HCEC 1CT (cell line): ENCODE data around the gene RPL13.
"Not testable (repeated sequence)": the region's sequence is repeated elsewhere in the genome, so short reads cannot be mapped to it uniquely, and the experiment has no call there.

ENCODE experiments used
- DNase-seq: peaks from one replicate; pipeline ENCODE4 v3.0.0-alpha.2; 2017

The RPL13 gene

GRCh38 chr16:89579351-89579750 lies 18.9 kb downstream of the RPL13 start:
- DNase-seq = no peak

- DNase-seq = peak; percentile 98
These were observed 20.7 kb downstream of the RPL13 start for GRCh38 chr16:89581045-89581695.

GRCh38 chr16:89581861-89582563 lies 21.5 kb downstream of the RPL13 start:
- DNase-seq = peak; percentile 81

DNA sequence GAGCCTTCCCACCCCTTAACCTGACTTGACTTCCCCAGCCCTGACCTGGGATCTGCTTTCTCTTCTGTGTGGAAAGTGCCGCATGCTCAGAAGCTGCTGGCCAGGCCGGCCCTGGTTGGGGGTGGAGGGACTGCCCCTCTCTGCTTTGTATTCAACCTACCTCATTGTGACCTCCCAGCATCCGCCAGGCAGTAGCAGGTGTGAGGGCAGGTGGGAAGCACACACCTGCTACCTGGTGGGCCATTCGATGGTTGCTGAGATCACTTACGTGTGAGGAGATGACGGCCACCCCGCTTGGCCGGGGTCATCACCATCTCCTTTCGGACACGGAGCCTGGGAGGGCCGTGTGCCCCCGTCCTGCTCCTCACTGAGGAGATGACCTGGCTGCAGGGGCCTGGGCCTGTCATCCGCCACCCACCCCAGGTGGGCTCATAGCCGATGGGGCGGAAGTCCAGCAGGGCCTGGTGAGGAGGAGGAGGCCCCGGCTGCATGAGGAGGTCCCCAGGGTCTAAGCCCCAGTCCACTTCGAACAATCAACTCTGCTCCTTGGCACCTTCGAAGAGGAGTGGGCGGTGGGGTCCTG lies 22.2 kb downstream of the RPL13 start:
- DNase-seq = no peak

GRCh38 chr16:89583197-89583894 lies 22.9 kb downstream of the RPL13 start:
- no peak for DNase-seq

GRCh38 chr16:89583895-89584644 lies 23.6 kb downstream of the RPL13 start:
- DNase-seq = no peak

GRCh38 chr16:89584768-89585549 lies 24.5 kb downstream of the RPL13 start:
- DNase-seq = no peak

DNA sequence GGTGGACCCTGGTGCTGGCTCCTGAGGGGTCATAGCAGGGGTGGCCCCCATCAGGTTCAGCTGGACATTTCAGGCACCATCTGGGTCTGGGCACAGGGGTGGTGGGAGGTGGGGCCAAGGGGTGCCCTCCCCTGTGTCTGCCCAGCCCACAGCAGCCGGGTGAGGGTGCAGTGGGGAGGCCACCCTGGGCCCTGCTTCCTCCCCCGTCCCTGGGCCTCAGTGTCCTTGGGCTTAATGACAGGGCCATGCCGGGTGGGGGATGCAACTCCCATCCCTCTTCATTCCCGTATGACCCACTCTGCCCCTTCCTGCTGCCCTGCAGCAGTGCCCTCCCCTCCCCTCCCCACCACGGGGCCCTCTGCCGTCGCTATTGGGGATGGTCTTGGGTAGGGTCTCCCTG lies 25.7 kb downstream of the RPL13 start:
- no peak for DNase-seq

DNA sequence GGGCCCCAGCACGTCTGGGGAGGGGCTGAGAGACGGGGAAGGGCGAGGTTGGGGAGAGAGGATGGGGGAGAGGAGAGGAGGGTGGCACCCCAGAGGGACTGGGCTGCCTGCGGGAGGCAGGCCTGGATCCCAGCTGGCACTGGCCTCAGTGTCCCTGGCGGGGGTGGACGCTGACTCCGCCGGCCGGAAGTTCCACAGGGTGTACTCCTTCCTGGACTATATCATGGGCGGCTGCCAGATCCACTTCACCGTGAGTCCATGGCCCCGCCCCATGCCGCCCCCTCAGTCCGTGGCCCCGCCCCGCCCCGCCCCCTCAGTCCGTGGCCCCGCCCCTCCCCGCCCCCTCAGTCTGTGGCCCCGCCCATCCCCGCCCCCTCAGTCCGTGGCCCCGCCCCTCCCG lies 26.4 kb downstream of the RPL13 start:
- DNase-seq = no peak

DNA sequence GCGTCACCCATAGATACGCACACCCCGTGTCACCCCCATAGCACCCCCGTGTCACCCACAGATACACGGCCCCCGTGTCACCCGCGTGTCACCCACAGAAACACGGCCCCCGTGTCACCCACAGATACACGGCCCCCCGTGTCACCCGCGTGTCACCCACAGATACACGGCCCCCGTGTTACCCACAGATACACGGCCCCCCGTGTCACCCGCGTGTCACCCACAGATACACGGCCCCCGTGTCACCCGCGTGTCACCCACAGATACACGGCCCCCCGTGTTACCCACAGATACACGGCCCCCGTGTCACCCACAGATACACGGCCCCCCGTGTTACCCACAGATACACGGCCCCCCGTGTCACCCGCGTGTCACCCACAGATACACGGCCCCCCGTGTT lies 27.2 kb downstream of the RPL13 start:
- DNase-seq = not testable (repeated sequence)

GRCh38 chr16:89588413-89589109 lies 28.1 kb downstream of the RPL13 start:
- DNase-seq = no peak

- no peak for DNase-seq
These were observed 28.9 kb downstream of the RPL13 start for GRCh38 chr16:89589241-89589926.

DNA sequence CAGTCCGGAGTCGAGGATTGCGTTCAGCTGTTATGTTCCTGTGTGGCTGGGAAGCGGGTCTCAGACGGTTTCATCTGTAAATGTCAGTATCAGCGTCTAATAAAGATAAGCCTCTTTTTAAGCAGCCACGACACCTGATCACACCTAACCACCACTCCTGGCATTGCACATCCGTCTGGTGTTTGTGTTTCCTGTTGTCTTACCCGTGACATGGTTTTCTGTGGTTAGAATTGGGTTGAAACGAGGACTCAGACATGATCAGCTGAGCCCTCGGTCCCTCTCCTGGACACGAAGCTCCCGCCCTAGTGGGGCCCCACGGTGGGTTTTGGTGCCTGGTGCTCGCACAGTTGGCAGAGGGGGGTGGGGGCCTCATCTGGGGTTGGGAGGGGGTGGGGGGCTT lies 33.4 kb downstream of the RPL13 start:
- no peak for DNase-seq

- DNase-seq = no peak
These were observed 35.0 kb downstream of the RPL13 start for GRCh38 chr16:89595330-89596060.

DNA sequence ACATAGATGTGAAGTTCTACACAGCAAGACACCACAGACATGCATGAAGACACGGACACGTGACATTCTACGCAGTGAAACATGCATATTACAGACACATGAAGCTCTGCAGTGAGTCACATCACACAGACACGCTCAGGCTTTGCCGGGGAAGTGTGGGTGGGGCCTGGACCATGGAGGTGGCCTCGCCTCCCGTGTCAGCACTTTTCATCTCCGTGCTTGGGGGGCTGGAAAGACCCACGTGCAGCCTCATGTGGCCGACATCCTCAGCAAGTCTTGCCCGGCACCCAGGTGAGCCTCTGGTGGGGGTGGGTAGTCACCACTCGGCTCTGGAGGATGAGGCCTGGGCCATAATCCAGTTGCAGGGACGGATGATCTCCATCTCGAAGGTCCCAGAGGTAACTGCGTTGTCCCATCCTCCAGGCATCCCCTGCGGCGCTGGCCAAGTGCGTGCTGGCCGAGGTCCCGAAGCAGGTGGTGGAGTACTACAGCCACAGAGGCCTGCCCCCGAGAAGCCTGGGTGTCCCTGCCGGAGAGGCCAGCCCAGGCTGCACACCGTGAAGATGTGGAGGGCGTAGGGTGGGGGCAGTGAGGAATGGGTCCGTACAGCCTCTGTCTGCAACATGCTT lies 35.7 kb downstream of the RPL13 start:
- no peak for DNase-seq

- no peak for DNase-seq
These were observed 36.6 kb downstream of the RPL13 start for GRCh38 chr16:89596957-89597649.

DNA sequence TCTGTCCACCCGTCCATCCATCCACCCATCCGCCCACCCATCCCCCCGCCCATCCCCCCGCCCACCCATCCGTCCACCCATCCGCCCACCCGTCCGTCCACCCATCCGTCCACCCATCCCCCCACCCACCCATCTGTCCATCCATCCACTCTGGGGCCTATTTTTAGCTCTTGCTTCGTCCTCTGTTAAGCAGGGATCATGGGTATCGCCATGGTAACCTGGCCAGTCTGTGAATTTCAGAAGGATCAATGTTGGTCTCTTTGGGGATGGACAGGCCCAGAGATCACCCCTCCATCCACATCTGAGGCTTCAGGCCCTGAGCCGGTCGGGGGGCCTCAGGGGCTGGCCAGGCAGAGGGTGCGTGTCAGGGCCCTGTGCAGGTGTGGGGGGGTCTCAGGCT lies 37.7 kb downstream of the RPL13 start:
- DNase-seq = peak; percentile 54

DNA sequence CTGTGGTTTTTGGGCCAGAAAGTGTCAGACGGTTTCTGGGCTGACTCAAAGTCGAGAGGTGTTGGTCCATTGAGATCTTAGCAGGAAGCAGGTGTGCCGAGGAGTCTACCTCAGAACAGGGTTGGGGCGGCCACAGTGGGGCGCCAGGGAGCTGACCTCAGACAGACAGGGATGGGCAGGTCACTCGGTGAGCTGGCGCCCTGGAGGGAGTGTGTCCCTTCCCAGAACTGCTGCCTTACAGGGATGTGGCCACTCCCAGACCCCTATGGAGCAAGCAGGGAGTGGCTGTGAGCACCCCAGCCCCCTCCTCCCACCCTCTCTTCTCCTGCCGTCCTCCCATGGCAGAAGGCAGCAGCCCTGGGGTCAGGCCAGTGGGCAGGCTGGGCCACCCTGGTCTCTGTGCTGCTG lies 39.0 kb downstream of the RPL13 start:
- peak; percentile 24 for DNase-seq

- DNase-seq = no peak
These were observed 39.4 kb downstream of the RPL13 start for GRCh38 chr16:89599902-89600301.
